ENCODE measurements around the gene NXNL1. TPM values are rescaled to one million over a fixed set of nuclear protein-coding genes. Genes with fewer than 3 reads are reported as not detected.

NXNL1 gene
- total RNA-seq, 5 donors from 2014 or later (not counting 1 experiment from before 2014, with no cell fraction given), result not detected

DNA sequence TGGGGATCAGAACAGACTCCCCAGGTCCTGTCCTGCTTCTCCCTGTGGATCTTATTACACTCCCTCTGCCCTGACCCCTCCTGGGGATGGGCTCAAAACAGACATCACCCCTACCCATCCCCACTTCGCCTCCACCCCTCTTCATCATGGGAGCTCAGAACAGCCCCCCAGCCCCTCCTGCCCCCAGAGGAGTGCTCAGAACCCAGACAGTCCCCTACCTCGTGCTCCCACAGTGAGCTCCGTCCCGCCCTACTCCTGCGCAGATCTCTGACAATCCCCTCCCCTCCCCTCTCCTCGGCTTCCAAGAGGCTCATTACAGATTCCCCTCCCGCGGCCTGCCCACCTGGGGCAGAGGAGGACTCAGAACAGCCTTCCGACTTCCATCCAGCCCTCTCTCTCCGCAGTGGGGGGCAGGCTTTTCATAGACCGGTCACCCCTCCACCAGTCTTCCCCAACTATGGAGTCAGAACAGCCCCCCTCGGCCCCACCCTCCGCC, 6.1 kb downstream of the NXNL1 start:
- Mint-ChIP-seq H3K27me3 (peaks cover 30 to 49% of the 10 kb centered on the region in 2 donors), H3K36me3 (no peaks in the 10 kb centered on the region), H3K27ac (no peak overlapping the region), H3K4me3 (no peak overlapping the region), H3K9me3 (no peaks in the 10 kb centered on the region), H3K4me1 (peaks cover 13 to 23% (median 19%) of the 10 kb centered on the region in 3 donors)
- ChIA-PET CTCF (interaction anchor here (0.6 to 0.8 kb wide), 2 partner anchors 10 to 478 kb away, joined by 3 read pairs; partner anchors contain the start of gene CCDC124 (in 1 of the 2)), POLR2A (no interaction called here)
- WGBS (ENCODE audit: insufficient coverage), result 53% methylated on average over 10 of the region's 13 CpGs
- Histone ChIP-seq H3K36me3 (ENCODE audit: control insufficient read depth in 2 of 2, extremely low read depth in 1 of 2, insufficient read depth in 1 of 2, low read length in 1 of 2) (no peaks in the 10 kb centered on the region), H3K9me3 (no peaks in the 10 kb centered on the region), H3K27me3 (replicated peaks in 1 of 2; ENCODE audit: control insufficient read depth in 2 of 2, extremely low read depth in 1 of 2, insufficient read depth in 2 of 2, low read length in 1 of 2) (peaks cover 8 to 69% of the 10 kb centered on the region in 2 experiments), H3K27ac (ENCODE audit: low read length) (no peak overlapping the region), H3K4me3 (ENCODE audit: control insufficient read depth in 1 of 2, extremely low read depth in 1 of 2, low read length in 1 of 2) (no peak overlapping the region), H3K4me1 (ENCODE audit: control insufficient read depth in 1 of 2, extremely low read depth in 1 of 2, insufficient read depth in 2 of 2, low read length in 2 of 2) (peaks cover 0 to 18% of the 10 kb centered on the region in 2 experiments)
- DNase-seq (no peak), ATAC-seq (replicated peaks in 1 of 4) (no peak)

DNA sequence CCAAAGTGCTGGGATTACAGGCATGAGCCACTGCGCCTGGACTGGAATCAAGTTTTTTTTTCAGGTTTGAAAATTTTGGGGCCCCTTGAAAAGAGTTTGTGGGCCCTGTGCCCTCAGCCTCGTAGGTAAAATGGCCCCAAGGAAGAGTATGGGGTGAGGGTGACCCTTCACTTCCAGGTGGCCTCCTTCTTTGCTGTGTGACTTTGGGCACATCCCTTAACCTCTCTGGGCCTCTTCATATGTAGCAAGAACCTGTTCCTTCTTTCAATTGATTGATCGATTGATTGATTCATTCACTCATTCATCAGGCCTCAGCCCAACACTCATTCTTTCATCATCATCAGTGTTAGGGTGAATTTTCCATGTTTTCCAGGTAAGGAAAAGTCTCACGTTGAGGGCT, 8.9 kb downstream of the NXNL1 start:
- Histone ChIP-seq H3K36me3 (ENCODE audit: control insufficient read depth in 2 of 2, extremely low read depth in 1 of 2, insufficient read depth in 1 of 2, low read length in 1 of 2) (no peaks in the 10 kb centered on the region), H3K27me3 (replicated peaks in 1 of 2; ENCODE audit: control insufficient read depth in 2 of 2, extremely low read depth in 1 of 2, insufficient read depth in 2 of 2, low read length in 1 of 2) (peaks cover 9 to 69% of the 10 kb centered on the region in 2 experiments), H3K27ac (ENCODE audit: low read length) (no peak overlapping the region), H3K4me3 (ENCODE audit: control insufficient read depth in 1 of 2, extremely low read depth in 1 of 2, low read length in 1 of 2) (no peak overlapping the region), H3K9me3 (no peaks in the 10 kb centered on the region), H3K4me1 (ENCODE audit: control insufficient read depth in 1 of 2, extremely low read depth in 1 of 2, insufficient read depth in 2 of 2, low read length in 2 of 2) (peaks cover 0 to 29% of the 10 kb centered on the region in 2 experiments)
- Mint-ChIP-seq H3K4me3 (no peak overlapping the region), H3K36me3 (no peaks in the 10 kb centered on the region), H3K9me3 (no peaks in the 10 kb centered on the region), H3K27ac (no peak overlapping the region), H3K4me1 (peaks cover 15 to 29% (median 19%) of the 10 kb centered on the region in 3 donors), H3K27me3 (peaks cover 20 to 37% of the 10 kb centered on the region in 2 donors)
- WGBS (ENCODE audit: insufficient coverage), result 90% methylated on average over 2 of the region's 4 CpGs
- no peak for DNase-seq
- ChIA-PET CTCF (interaction anchor here in 1 of 2 donors (0.7 kb wide), 1 partner anchor 330 kb away, joined by 3 read pairs; no protein-coding TSS in a partner anchor), POLR2A (no interaction called here)
- no peak for ATAC-seq (replicated peaks in 1 of 4)

DNA sequence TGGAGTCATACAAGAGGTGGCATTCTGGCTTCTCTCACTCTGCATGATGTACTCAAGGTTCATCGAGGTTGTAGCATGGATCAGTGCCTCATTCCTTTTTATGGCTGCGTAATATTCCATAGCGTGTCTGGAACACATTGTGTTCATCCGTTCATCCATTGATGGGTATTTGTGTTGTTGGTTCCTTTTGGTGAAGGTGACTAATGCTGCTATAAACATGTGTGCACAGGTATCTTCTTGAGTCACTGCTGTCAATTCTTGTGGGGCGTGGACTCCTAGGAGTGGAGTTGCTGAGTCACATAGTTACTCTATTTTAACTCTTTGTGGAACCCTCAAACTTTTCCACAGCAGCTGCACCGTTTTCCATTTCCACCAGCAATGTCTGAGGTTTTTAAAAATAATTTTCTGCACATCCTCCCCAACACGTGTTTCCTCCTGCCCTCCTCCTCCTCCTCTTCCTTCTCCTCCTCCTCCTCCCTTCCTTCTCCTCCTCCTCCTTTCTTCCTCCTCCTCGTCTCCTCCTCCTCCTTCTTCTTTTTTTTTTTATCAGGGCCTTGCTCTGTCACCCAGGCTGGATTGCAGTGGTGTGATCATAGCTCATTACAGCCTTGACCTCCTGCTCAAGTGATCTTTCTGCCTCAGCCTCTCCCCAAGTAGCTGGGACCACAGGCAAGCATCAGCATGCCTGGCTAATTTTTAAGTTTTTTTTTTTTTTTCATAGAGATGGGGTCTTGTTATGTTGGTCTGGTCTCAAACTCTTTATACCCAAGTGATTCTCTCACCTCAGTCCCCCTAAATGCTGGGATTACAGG, 10.3 kb downstream of the NXNL1 start:
- ChIA-PET CTCF (interaction anchor here in 1 of 2 donors (0.7 kb wide), 1 partner anchor 724 kb away, joined by 4 read pairs; no protein-coding TSS in a partner anchor), POLR2A (no interaction called here)
- Histone ChIP-seq H3K27me3 (replicated peaks in 1 of 2; ENCODE audit: control insufficient read depth in 2 of 2, extremely low read depth in 1 of 2, insufficient read depth in 2 of 2, low read length in 1 of 2) (peaks cover 4 to 56% of the 10 kb centered on the region in 2 experiments), H3K9me3 (no peaks in the 10 kb centered on the region), H3K36me3 (ENCODE audit: control insufficient read depth in 2 of 2, extremely low read depth in 1 of 2, insufficient read depth in 1 of 2, low read length in 1 of 2) (no peaks in the 10 kb centered on the region), H3K4me3 (ENCODE audit: control insufficient read depth in 1 of 2, extremely low read depth in 1 of 2, low read length in 1 of 2) (no peak overlapping the region), H3K27ac (ENCODE audit: low read length) (no peak overlapping the region), H3K4me1 (ENCODE audit: control insufficient read depth in 1 of 2, extremely low read depth in 1 of 2, insufficient read depth in 2 of 2, low read length in 2 of 2) (peaks cover 0 to 24% of the 10 kb centered on the region in 2 experiments)
- ATAC-seq (replicated peaks in 1 of 4) (peak in 3 of 4 experiments; percentile 41 to 59 (median 49)), DNase-seq (no peak)
- peak overlapping the region in 1 of 2 donors; percentile 12 for H3K27ac Mint-ChIP-seq
- H3K4me1 Mint-ChIP-seq, result peaks cover 15 to 29% (median 19%) of the 10 kb centered on the region in 3 donors
- no peaks in the 10 kb centered on the region for H3K36me3 Mint-ChIP-seq
- H3K9me3 Mint-ChIP-seq, result no peaks in the 10 kb centered on the region
- peaks cover 15 to 28% of the 10 kb centered on the region in 2 donors for H3K27me3 Mint-ChIP-seq
- H3K4me3 Mint-ChIP-seq, result peak overlapping the region in 1 of 3 donors; percentile 49
- WGBS (ENCODE audit: insufficient coverage), result 38% methylated on average over 5 of the region's 8 CpGs

DNA sequence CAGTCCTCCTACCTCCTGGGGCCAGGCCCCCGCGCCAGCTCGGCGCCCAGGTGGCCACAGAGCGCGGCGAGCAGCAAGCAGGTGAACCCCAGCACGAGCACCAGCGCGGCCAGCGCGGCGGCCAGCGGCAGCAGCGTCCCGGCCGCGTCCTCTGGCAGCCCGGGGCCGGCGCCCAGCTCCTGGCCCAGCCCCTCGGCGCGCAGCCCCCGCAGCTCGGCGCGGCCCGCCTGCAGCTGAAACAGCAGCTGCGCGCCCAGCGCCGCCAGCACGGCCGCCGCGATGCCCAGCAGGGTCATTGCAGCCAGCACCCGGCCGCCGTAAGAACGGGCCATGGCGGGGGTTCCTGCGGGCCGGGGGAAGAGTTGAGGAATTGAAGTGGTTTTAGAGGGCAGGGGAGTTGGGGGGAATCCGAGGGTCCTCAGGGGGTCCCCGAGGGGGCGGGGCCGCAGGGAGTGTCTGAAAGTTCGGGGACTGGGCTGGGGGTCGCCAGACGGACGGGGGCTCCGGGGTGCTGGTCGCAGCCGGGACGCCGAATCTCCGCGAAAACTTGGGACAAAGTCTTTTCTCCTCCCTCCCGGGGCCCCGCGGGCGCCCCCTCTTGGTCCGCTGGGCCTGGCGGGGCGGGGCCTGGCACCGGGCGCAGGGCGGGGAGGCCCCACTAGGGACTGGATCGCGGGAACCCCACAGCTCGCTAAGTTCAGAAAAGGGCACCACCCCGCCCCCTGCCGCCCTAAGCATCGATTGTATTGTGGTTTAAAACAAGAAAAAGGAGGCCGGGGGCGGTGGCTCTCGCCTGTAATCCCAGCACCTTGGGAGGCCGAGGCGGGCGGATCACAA, 12.4 kb downstream of the NXNL1 start, which contains the start of gene TMEM221:
TSS of gene TMEM221 (minus strand) at position 538 of the 837 bp plus-strand sequence. CDS start at position 332, 206 bp downstream.
- H3K36me3 ChIP-seq (ENCODE audit: control insufficient read depth in 2 of 2, extremely low read depth in 1 of 2, insufficient read depth in 1 of 2, low read length in 1 of 2), result no peaks in the 10 kb centered on the region
- WGBS (ENCODE audit: insufficient coverage), result 2% methylated on average over 70 of the region's 81 CpGs
- ChIA-PET POLR2A (interaction anchor here in 1 of 2 donors (0.5 kb wide), 1 partner anchor 158 kb away, joined by 3 read pairs; no protein-coding TSS in a partner anchor), CTCF (no interaction called here)
- no peaks in the 10 kb centered on the region for H3K9me3 ChIP-seq
- no peak within 1 kb of the TSS for H3K27ac ChIP-seq (ENCODE audit: low read length)
- Mint-ChIP-seq H3K27ac (no peak within 1 kb of the TSS), H3K4me1 (peaks cover 10 to 23% (median 15%) of the 10 kb centered on the region in 3 donors), H3K36me3 (no peaks in the 10 kb centered on the region), H3K4me3 (peak within 1 kb of the TSS; percentile 42 to 62 (median 54)), H3K27me3 (peaks cover 5 to 15% of the 10 kb centered on the region in 2 donors), H3K9me3 (no peaks in the 10 kb centered on the region)
- peak within 1 kb of the TSS; percentile 15 to 27 for H3K4me3 ChIP-seq (ENCODE audit: control insufficient read depth in 1 of 2, extremely low read depth in 1 of 2, low read length in 1 of 2)
- DNase-seq (peak; percentile 15 to 71 (median 45)), ATAC-seq (replicated peaks in 1 of 4) (peak; percentile 78 to 90 (median 81))
- peaks cover 0 to 16% of the 10 kb centered on the region in 2 experiments for H3K4me1 ChIP-seq (ENCODE audit: control insufficient read depth in 1 of 2, extremely low read depth in 1 of 2, insufficient read depth in 2 of 2, low read length in 2 of 2)
- H3K27me3 ChIP-seq (replicated peaks in 1 of 2; ENCODE audit: control insufficient read depth in 2 of 2, extremely low read depth in 1 of 2, insufficient read depth in 2 of 2, low read length in 1 of 2), result peaks cover 4 to 38% of the 10 kb centered on the region in 2 experiments

DNA sequence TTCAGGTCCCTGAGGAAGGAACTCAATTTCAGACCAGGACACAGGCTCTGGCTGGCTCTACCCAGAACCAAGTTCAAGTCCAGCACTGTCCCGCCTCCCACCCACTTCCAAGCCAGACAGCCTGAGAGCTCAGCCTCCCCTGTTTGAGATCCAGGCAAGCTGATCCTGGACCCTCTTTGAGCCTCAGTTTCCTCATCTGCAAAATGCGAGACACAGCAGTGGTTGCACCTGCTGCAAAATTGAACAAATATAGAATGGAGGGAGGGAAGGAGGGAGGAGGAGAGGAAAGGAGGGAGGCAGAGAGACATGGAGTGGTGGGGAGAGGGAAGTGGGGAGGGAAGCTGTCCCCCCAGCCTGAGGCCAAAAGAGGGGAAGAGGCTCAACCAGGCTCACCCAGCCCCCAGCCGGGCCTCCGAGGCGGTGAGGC, 13.0 kb downstream of the NXNL1 start:
- no peak overlapping the region for H3K4me3 ChIP-seq (ENCODE audit: control insufficient read depth in 1 of 2, extremely low read depth in 1 of 2, low read length in 1 of 2)
- WGBS (ENCODE audit: insufficient coverage), result 38% methylated on average over 5 of the region's 5 CpGs
- peaks cover 0 to 14% of the 10 kb centered on the region in 2 experiments for H3K4me1 ChIP-seq (ENCODE audit: control insufficient read depth in 1 of 2, extremely low read depth in 1 of 2, insufficient read depth in 2 of 2, low read length in 2 of 2)
- no peaks in the 10 kb centered on the region for H3K36me3 Mint-ChIP-seq
- CTCF ChIA-PET, result no interaction called here
- POLR2A ChIA-PET, result interaction anchor here in 1 of 2 donors (0.6 kb wide), 1 partner anchor 10 kb away, joined by 7 read pairs; no protein-coding TSS in a partner anchor
- H3K27ac ChIP-seq (ENCODE audit: low read length), result no peak overlapping the region
- peaks cover 10 to 22% (median 13%) of the 10 kb centered on the region in 3 donors for H3K4me1 Mint-ChIP-seq
- DNase-seq, result no peak
- H3K27me3 Mint-ChIP-seq, result peaks cover 4 to 14% of the 10 kb centered on the region in 2 donors
- H3K27me3 ChIP-seq (replicated peaks in 1 of 2; ENCODE audit: control insufficient read depth in 2 of 2, extremely low read depth in 1 of 2, insufficient read depth in 2 of 2, low read length in 1 of 2), result peaks cover 4 to 34% of the 10 kb centered on the region in 2 experiments
- no peak for ATAC-seq (replicated peaks in 1 of 4)
- peak overlapping the region; percentile 25 to 62 (median 42) for H3K4me3 Mint-ChIP-seq
- no peaks in the 10 kb centered on the region for H3K9me3 Mint-ChIP-seq
- no peaks in the 10 kb centered on the region for H3K36me3 ChIP-seq (ENCODE audit: control insufficient read depth in 2 of 2, extremely low read depth in 1 of 2, insufficient read depth in 1 of 2, low read length in 1 of 2)
- no peaks in the 10 kb centered on the region for H3K9me3 ChIP-seq
- H3K27ac Mint-ChIP-seq, result no peak overlapping the region
